ENCODE data around the gene PLD3.

Gene PLD3

GRCh38 chr19:40379446-40380198, 31.1 kb downstream of the PLD3 start:
- no peak for TF ChIP-seq TAF1 (IDR thresholded peaks at IDR 0.05; ENCODE audit: low read depth)
- TF ChIP-seq RAD21 (IDR thresholded peaks at IDR 0.05; ENCODE audit: low read depth): no peak

- TF ChIP-seq NFIC (IDR thresholded peaks at IDR 0.05): no peak
- TF ChIP-seq TEAD4 (IDR thresholded peaks at IDR 0.05): no peak
- TF ChIP-seq USF1 (IDR thresholded peaks at IDR 0.05): no peak
- no peak for TF ChIP-seq TAF1 (IDR thresholded peaks at IDR 0.05; ENCODE audit: low read depth)
- no peak for TF ChIP-seq YY1 (IDR thresholded peaks at IDR 0.05; ENCODE audit: low read depth)
- no peak for TF ChIP-seq RAD21 (IDR thresholded peaks at IDR 0.05; ENCODE audit: low read depth)
- TF ChIP-seq EGR1 (IDR thresholded peaks at IDR 0.05): no peak
- TF ChIP-seq, protein P1, sequence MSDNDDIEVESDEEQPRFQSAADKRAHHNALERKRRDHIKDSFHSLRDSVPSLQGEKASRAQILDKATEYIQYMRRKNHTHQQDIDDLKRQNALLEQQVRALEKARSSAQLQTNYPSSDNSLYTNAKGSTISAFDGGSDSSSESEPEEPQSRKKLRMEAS (IDR thresholded peaks at IDR 0.05): no peak
- TF ChIP-seq FOXM1 (IDR thresholded peaks at IDR 0.05; ENCODE audit: borderline replicate concordance, low read depth): no peak
- no peak for TF ChIP-seq CEBPB (IDR thresholded peaks at IDR 0.05)
- no peak for TF ChIP-seq ZBTB7A (IDR thresholded peaks at IDR 0.05; ENCODE audit: low read depth)
- no peak for TF ChIP-seq CREB1 (IDR thresholded peaks at IDR 0.05; ENCODE audit: low read depth)
- no peak for TF ChIP-seq TCF12 (IDR thresholded peaks at IDR 0.05; ENCODE audit: low read depth)
- no peak for TF ChIP-seq REST (IDR thresholded peaks at IDR 0.05; ENCODE audit: low read depth)
- TF ChIP-seq EP300 (IDR thresholded peaks at IDR 0.05; ENCODE audit: borderline replicate concordance): no peak
These were observed 31.9 kb downstream of the PLD3 start for GRCh38 chr19:40380199-40381037.

DNA sequence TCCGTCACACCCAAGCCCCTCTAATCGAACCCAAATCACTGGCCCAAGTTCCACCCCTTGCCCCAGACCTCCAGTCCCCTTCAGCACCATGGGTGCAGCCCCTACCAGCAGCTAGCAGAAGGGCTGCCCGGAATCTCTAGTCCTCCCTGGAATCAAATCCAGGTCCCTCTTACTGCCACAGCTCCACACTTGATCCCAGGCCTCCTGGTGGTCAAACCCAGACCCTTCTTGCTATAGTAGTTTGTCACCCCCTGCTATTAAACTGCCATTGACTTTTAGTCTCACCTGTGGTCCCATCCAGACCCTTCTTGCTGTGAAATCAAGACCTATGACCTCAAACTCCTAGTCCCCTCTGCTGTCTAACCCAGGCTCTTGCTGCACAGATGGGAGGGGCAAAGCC, 32.8 kb downstream of the PLD3 start:
- TF ChIP-seq EP300 (IDR thresholded peaks at IDR 0.05; ENCODE audit: borderline replicate concordance) (no peak), CEBPB (IDR thresholded peaks at IDR 0.05) (no peak), TAF1 (IDR thresholded peaks at IDR 0.05; ENCODE audit: low read depth) (no peak), CREB1 (IDR thresholded peaks at IDR 0.05; ENCODE audit: low read depth) (no peak), TEAD4 (IDR thresholded peaks at IDR 0.05) (no peak), USF1 (IDR thresholded peaks at IDR 0.05) (no peak)
- TF ChIP-seq, protein P1 (IDR thresholded peaks at IDR 0.05): no peak

DNA sequence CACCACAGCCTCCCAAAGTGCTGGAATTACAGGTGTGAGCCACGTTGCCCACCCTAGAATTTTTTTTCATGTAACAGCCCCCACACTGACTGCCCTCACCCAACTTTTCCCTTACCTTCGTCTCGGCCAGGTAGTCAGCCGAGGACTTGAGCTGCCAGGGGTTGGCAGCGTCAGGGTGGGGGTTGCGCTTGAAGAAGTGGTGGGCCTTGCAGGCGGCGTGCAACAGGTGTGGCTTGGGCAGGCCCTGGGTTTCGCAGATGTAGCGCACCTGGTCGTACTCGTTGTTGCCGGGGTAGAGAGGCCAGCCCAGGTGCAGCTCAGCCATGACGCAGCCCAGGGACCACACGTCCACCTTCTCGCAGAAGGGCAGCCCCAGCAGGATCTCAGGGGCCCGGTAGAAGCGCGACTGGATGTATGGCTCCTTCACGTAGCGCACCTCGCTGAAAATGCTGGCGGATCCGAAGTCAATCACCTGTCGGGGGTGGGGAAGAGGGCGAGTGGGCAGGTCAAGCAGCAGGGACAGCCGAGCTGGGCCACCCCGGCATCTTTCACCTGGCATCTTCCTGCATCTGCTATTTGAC, 35.3 kb downstream of the PLD3 start:
- TF ChIP-seq USF1 (IDR thresholded peaks at IDR 0.05): no peak
- TF ChIP-seq TCF12 (IDR thresholded peaks at IDR 0.05; ENCODE audit: low read depth): no peak
- no peak for TF ChIP-seq TEAD4 (IDR thresholded peaks at IDR 0.05)
- no peak for TF ChIP-seq YY1 (IDR thresholded peaks at IDR 0.05; ENCODE audit: low read depth)
- TF ChIP-seq CREB1 (IDR thresholded peaks at IDR 0.05; ENCODE audit: low read depth): no peak
- no peak for TF ChIP-seq EGR1 (IDR thresholded peaks at IDR 0.05)
- TF ChIP-seq NFIC (IDR thresholded peaks at IDR 0.05): no peak
- TF ChIP-seq FOXM1 (IDR thresholded peaks at IDR 0.05; ENCODE audit: borderline replicate concordance, low read depth): no peak
- no peak for TF ChIP-seq RAD21 (IDR thresholded peaks at IDR 0.05; ENCODE audit: low read depth)
- TF ChIP-seq EP300 (IDR thresholded peaks at IDR 0.05; ENCODE audit: borderline replicate concordance): no peak
- no peak for TF ChIP-seq CEBPB (IDR thresholded peaks at IDR 0.05)
- TF ChIP-seq, protein P1 (IDR thresholded peaks at IDR 0.05): no peak
- TF ChIP-seq ZBTB7A (IDR thresholded peaks at IDR 0.05; ENCODE audit: low read depth): no peak
- no peak for TF ChIP-seq TAF1 (IDR thresholded peaks at IDR 0.05; ENCODE audit: low read depth)
- no peak for TF ChIP-seq REST (IDR thresholded peaks at IDR 0.05; ENCODE audit: low read depth)

Measured in Ishikawa (cell line).